ENCODE results near the gene PXMP4. TPM values are rescaled to one million over a fixed set of nuclear protein-coding genes. Genes with fewer than 3 reads are reported as not detected.

PXMP4 gene
- total and polyA plus RNA-seq, 9 of the 15 experiments (the other 6 are each of a cell fraction or from before 2014, with no cell fraction given): 4.8 to 29.1 (median 6.8) TPM

DNA sequence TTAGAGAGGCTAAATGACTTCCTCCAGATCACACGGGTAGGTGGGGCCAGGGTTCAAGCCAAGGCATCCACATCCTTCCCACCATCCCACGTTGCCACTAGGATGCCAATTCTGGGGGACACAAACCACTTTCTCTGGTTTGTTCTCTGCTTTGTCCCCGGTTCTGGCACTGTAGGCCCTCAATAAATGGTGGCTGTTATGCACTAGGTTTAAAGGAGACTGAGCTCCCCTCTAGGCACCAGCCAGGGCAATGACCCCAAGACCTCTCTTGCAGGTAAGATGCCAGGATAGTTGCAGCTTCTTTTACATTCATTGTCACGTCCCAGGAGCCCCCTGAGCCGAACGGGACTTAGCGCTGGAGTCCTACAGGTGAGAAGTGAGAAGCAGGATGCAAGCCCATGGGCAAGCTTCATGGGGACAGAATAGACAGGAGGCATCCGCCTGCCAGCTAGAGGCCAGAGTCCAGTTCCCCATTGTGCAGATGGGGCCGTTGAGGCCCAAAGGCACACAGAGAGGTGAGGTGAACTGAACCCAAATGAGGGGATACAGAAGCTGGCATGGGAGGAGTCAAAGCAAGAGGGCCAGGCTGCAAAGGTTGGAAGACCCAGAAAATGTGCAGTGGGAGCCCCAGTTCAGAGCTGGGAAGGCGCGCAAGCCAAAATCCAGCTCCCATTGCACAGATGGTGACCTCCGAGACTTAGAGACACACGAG lies 677 bp downstream of the PXMP4 start (continued):
- TF ChIP-seq NELFE (IDR thresholded peaks at IDR 0.05; ENCODE audit: insufficient read depth, insufficient read length): no peak
- no peak for TF ChIP-seq ZNF408 (CRISPR knock-in tag; IDR thresholded peaks at IDR 0.05; ENCODE audit: low read depth)
- TF ChIP-seq CREB1 (IDR thresholded peaks at IDR 0.05): no peak
- no peak for TF ChIP-seq CREB1 (CRISPR knock-in tag; IDR thresholded peaks at IDR 0.05)
- TF ChIP-seq PTTG1 (tag; IDR thresholded peaks at IDR 0.05; ENCODE audit: low read depth): no peak
- TF ChIP-seq, protein P1, sequence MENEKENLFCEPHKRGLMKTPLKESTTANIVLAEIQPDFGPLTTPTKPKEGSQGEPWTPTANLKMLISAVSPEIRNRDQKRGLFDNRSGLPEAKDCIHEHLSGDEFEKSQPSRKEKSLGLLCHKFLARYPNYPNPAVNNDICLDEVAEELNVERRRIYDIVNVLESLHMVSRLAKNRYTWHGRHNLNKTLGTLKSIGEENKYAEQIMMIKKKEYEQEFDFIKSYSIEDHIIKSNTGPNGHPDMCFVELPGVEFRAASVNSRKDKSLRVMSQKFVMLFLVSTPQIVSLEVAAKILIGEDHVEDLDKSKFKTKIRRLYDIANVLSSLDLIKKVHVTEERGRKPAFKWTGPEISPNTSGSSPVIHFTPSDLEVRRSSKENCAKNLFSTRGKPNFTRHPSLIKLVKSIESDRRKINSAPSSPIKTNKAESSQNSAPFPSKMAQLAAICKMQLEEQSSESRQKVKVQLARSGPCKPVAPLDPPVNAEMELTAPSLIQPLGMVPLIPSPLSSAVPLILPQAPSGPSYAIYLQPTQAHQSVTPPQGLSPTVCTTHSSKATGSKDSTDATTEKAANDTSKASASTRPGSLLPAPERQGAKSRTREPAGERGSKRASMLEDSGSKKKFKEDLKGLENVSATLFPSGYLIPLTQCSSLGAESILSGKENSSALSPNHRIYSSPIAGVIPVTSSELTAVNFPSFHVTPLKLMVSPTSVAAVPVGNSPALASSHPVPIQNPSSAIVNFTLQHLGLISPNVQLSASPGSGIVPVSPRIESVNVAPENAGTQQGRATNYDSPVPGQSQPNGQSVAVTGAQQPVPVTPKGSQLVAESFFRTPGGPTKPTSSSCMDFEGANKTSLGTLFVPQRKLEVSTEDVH (IDR thresholded peaks at IDR 0.05; ENCODE audit: low read depth, partially characterized antibody): no peak
- no peak for TF ChIP-seq ZNF644 (tag; IDR thresholded peaks at IDR 0.05; ENCODE audit: low read depth)
- TF ChIP-seq KDM5B (IDR thresholded peaks at IDR 0.05; ENCODE audit: insufficient replicate concordance, low read depth, low read length): no peak
- TF ChIP-seq U2AF1 (optimal IDR thresholded peaks at IDR 0.05; ENCODE audit: low read depth, low read length): no peak
- TF ChIP-seq HCFC1 (IDR thresholded peaks at IDR 0.05; ENCODE audit: low read depth, low read length): no peak
- TF ChIP-seq ZNF12 (CRISPR knock-in tag; IDR thresholded peaks at IDR 0.05): no peak
- TF ChIP-seq GTF2F1 (IDR thresholded peaks at IDR 0.05; ENCODE audit: low read depth, low read length): peak; percentile 57; the same call in 1 of the 2 replicates
- TF ChIP-seq ZNF318 (IDR thresholded peaks at IDR 0.05; ENCODE audit: borderline replicate concordance in 1 of 2, low read depth in 1 of 2): no peak
- no peak for TF ChIP-seq EP300 (IDR thresholded peaks at IDR 0.05; ENCODE audit: low read length)
- no peak for TF ChIP-seq ZNF217 (CRISPR knock-in tag; IDR thresholded peaks at IDR 0.05)
- no peak for TF ChIP-seq TAF7 (tag; IDR thresholded peaks at IDR 0.05)
- TF ChIP-seq STAG1 (CRISPR knock-in tag; IDR thresholded peaks at IDR 0.05; ENCODE audit: borderline replicate concordance): 0 out of 2 replicates have a peak, but pooled peaks have one; percentile 37
- no peak for TF ChIP-seq PCBP1 (IDR thresholded peaks at IDR 0.05; ENCODE audit: low read depth, low read length, poor library complexity, severe bottlenecking)
